ENCODE data around the gene ZNF414.

ZNF414 gene

DNA sequence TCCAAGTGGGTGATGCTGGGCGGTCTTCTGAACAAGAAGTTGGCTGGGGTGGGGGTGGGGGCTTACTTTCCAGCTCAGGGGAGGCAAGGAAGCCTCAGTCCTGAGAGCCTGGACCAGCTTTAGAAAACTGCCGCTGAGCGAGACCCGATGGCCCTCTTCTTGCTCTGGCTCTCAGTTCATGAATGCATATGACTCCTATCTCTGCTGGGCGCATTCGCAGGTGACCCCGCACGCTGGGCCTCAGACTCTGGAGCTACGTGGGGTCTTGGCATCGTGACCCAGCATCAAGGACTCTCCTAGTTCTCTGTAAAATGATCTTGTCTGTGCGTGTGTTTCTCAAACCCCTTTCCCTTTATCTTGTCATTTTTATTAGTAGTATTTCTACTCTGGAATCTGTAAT lies 31.3 kb downstream of the ZNF414 start:
- Histone ChIP-seq H3K27me3 (ENCODE audit: insufficient read depth, low read length, poor library complexity, severe bottlenecking) (no peaks in the 10 kb centered on the region), H3K9me3 (ENCODE audit: insufficient read depth, low read depth, low read length) (no peaks in the 10 kb centered on the region), H3K4me1 (ENCODE audit: insufficient read depth, low read length, poor library complexity, severe bottlenecking) (peaks cover 12% of the 10 kb centered on the region), H2AFZ (ENCODE audit: low read length) (no peak overlapping the region), H3K4me2 (ENCODE audit: low read depth, low read length, poor library complexity, severe bottlenecking) (no peak overlapping the region), H3F3A (ENCODE audit: low read depth) (0 out of 2 replicates have a peak, but pooled peaks cover 4% of the 10 kb centered on the region), H4K20me1 (ENCODE audit: insufficient read depth, low read length, poor library complexity, severe bottlenecking) (peaks cover 89% of the 10 kb centered on the region), H3K4me3 (ENCODE audit: low read length, poor library complexity, severe bottlenecking) (no peak overlapping the region), H3K79me2 (ENCODE audit: insufficient read depth, low read length) (peaks cover 81% of the 10 kb centered on the region), H3K9ac (ENCODE audit: low read depth, low read length, poor library complexity, severe bottlenecking) (no peak overlapping the region), H3K36me3 (ENCODE audit: insufficient read depth, low read length) (peaks cover 90% of the 10 kb centered on the region), H3K9me2 (replicated peaks; ENCODE audit: low read depth, low read length) (no peaks in the 10 kb centered on the region)
- TF ChIP-seq, protein P1, sequence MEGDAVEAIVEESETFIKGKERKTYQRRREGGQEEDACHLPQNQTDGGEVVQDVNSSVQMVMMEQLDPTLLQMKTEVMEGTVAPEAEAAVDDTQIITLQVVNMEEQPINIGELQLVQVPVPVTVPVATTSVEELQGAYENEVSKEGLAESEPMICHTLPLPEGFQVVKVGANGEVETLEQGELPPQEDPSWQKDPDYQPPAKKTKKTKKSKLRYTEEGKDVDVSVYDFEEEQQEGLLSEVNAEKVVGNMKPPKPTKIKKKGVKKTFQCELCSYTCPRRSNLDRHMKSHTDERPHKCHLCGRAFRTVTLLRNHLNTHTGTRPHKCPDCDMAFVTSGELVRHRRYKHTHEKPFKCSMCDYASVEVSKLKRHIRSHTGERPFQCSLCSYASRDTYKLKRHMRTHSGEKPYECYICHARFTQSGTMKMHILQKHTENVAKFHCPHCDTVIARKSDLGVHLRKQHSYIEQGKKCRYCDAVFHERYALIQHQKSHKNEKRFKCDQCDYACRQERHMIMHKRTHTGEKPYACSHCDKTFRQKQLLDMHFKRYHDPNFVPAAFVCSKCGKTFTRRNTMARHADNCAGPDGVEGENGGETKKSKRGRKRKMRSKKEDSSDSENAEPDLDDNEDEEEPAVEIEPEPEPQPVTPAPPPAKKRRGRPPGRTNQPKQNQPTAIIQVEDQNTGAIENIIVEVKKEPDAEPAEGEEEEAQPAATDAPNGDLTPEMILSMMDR (conservative IDR thresholded peaks at IDR 0.05; ENCODE audit: low read length), result no peak
- TF ChIP-seq EZH2phosphoT487 (IDR thresholded peaks at IDR 0.05; ENCODE audit: borderline replicate concordance), result no peak

DNA sequence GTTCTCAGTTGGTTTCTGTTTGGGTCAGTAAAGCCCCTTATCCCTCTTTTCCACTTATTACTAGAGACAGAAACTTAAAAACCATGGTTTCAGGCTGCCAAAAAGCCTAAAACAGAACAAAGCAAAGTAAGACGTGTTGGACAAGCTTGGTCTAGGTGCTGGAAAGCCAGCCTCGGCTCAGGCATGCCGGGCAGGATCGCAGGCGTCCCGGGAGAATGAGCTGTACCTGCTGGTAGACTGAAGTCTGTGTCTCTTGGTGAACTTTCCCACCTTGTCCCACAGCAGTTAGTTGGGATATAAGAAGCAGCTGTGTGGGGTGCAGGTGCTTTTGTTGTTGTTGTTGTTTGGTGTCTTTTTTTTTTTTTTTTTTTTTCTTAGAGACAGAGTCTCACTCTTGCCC lies 32.4 kb downstream of the ZNF414 start:
- Histone ChIP-seq H3F3A (ENCODE audit: low read depth) (no peaks in the 10 kb centered on the region), H2AFZ (ENCODE audit: low read length) (no peak overlapping the region), H3K4me3 (ENCODE audit: low read length, poor library complexity, severe bottlenecking) (no peak overlapping the region), H3K36me3 (ENCODE audit: insufficient read depth, low read length) (peaks cover 90% of the 10 kb centered on the region), H3K79me2 (ENCODE audit: insufficient read depth, low read length) (peaks cover 92% of the 10 kb centered on the region), H3K4me2 (ENCODE audit: low read depth, low read length, poor library complexity, severe bottlenecking) (no peak overlapping the region), H3K27me3 (ENCODE audit: insufficient read depth, low read length, poor library complexity, severe bottlenecking) (no peaks in the 10 kb centered on the region), H3K4me1 (ENCODE audit: insufficient read depth, low read length, poor library complexity, severe bottlenecking) (peaks cover 1% of the 10 kb centered on the region), H4K20me1 (ENCODE audit: insufficient read depth, low read length, poor library complexity, severe bottlenecking) (peaks cover 87% of the 10 kb centered on the region), H3K9me2 (replicated peaks; ENCODE audit: low read depth, low read length) (no peaks in the 10 kb centered on the region), H3K9ac (ENCODE audit: low read depth, low read length, poor library complexity, severe bottlenecking) (no peak overlapping the region), H3K9me3 (ENCODE audit: insufficient read depth, low read depth, low read length) (no peaks in the 10 kb centered on the region)
- TF ChIP-seq, protein P1 (conservative IDR thresholded peaks at IDR 0.05; ENCODE audit: low read length), result no peak
- no peak for TF ChIP-seq EZH2phosphoT487 (IDR thresholded peaks at IDR 0.05; ENCODE audit: borderline replicate concordance)

DNA sequence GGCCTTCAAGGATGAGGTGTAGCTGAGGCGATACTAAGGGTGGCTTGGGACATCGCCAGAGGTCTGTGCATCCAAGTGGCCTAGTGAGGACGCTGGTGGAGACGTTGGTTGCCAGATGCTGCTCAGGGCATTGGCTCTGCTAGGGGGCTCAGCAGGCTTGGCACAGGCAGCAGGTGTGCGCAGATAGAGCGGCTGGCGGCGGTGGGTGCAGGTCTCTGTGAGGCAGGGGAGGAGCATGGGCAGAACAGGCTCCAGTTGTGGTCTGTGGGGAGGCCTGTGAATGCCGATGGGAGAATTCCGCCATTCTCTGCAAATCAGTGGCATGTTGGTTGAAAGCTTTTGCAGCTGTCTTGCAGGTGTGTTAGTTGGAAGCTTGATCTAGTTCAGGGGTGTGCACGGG lies 32.8 kb downstream of the ZNF414 start:
- H3K27me3 ChIP-seq (ENCODE audit: insufficient read depth, low read length, poor library complexity, severe bottlenecking), result no peaks in the 10 kb centered on the region
- H2AFZ ChIP-seq (ENCODE audit: low read length), result no peak overlapping the region
- H3K4me1 ChIP-seq (ENCODE audit: insufficient read depth, low read length, poor library complexity, severe bottlenecking), result no peaks in the 10 kb centered on the region
- H3K4me3 ChIP-seq (ENCODE audit: low read length, poor library complexity, severe bottlenecking), result no peak overlapping the region
- H3F3A ChIP-seq (ENCODE audit: low read depth), result no peaks in the 10 kb centered on the region
- peaks cover 90% of the 10 kb centered on the region for H3K36me3 ChIP-seq (ENCODE audit: insufficient read depth, low read length)
- peaks cover 96% of the 10 kb centered on the region for H3K79me2 ChIP-seq (ENCODE audit: insufficient read depth, low read length)
- H3K4me2 ChIP-seq (ENCODE audit: low read depth, low read length, poor library complexity, severe bottlenecking), result no peak overlapping the region
- H4K20me1 ChIP-seq (ENCODE audit: insufficient read depth, low read length, poor library complexity, severe bottlenecking), result peaks cover 89% of the 10 kb centered on the region
- no peaks in the 10 kb centered on the region for H3K9me2 ChIP-seq (replicated peaks; ENCODE audit: low read depth, low read length)
- TF ChIP-seq, protein P1 (conservative IDR thresholded peaks at IDR 0.05; ENCODE audit: low read length), result no peak
- no peak for TF ChIP-seq EZH2phosphoT487 (IDR thresholded peaks at IDR 0.05; ENCODE audit: borderline replicate concordance)
- H3K9me3 ChIP-seq (ENCODE audit: insufficient read depth, low read depth, low read length), result no peaks in the 10 kb centered on the region
- no peak overlapping the region for H3K9ac ChIP-seq (ENCODE audit: low read depth, low read length, poor library complexity, severe bottlenecking)
